Activated T-helper 1 cell treated with anti-CD3 and anti-CD28 coated beads, Interleukin-2, amount 50 U/mL, for 16 hours (primary cell): ENCODE results near the gene AKAP8.
A peak's percentile ranks its signal among the peaks of the same experiment; 100 is the strongest.
"Not testable (repeated sequence)": the region's sequence is repeated elsewhere in the genome, so short reads cannot be mapped to it uniquely, and the experiment has no call there.

Experiments
- DNase-seq, 2 donors: peaks; one replicate each; pipeline ENCODE4 v3.0.0-alpha.2; 2020; ENCODE audit warnings: low read depth in 1 of 2, low spot score in 1 of 2

Gene AKAP8

DNA sequence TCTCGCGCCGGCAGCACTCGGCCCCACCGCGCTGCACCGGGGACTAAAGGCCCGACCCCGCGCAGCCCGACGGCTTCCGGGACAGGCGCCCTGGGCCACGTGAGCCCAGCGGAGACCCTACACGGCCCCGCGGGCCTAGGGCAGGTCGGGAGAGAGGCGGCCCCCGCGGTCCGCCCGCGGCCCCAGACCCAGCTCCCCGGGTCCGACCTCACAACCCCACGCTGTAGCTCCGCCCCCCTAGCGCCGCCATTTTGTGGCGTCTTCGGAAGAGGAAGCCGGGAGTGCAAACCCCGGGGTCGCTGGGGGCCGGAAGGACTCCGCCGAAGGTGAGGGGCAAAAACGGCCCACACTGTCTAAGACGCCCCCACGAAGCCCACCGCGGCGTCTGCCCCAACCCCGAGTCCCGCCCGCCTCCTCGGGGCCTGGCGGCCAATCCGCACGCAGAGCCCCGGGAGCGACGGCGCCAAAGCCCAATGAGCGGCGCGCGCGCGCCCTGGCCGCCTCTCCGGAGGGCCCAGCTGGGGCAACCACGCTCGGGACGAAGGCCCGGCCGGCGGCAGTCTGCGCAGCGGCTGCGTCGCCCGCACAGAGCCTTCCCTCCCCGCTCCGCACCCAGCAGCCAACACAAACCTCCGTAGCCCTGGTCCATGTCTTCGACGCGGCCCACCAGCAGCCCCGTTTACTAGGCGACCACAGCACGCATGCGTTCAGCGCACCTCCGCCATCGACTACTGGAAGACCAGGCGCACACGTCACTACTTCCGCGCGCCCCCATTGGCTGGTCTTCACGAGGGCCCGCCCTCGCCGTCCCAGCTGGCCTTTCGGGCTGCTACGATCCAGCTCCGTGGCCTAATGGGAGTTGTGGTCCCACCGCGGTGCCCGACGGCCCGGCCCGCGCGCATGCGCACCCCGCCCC is at the start of gene AKAP8:
Gene AKAP8, minus strand, starts transcription at position 705 of the 916 bp plus-strand sequence. Its CDS starts 56 bp downstream, at position 649.
- peak; percentile 94 to 98 for DNase-seq

DNA sequence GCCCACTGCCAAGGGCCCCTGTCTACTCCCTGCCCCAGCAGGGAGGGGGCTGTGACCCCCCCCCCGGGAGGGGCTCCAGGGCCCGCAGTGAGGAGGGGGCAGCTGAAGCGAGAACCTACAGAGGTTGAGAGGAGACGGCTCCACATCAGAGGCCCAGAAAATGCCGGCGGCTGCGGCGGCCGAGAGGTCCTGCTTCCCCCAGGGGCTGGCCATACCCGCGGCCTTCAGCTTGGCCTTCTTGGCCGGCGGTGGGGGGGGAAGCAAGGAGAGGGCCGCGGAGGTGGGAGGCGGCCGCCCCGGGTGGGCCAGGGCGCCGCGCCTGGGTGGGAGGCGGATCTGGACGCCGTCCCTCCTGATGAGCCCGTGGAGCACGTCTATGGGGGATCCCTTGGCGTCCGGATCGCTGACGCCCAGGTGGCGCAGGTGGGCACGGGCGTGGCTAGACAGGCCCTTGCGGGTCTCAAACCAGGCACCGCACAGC is 48.4 kb upstream of the AKAP8 start:
- no peak for DNase-seq

DNA sequence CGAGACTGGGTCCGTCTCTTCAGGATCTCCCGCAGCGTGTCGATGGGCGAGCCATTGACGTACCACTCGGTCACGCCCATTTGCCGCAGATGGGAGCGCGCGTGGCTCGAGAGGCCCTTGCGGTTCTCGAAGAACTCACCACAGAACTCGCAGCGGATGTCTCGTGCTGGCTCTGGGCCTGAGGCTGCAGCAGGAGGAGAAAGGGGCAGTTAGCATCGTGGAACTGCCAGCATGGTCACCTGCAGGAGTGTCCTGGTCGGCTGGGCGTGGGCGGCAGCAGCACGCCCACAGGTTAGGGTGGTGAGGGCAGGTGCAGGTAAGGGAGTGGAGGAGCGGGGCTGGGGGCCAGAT is 47.7 kb upstream of the AKAP8 start:
- no peak for DNase-seq

DNA sequence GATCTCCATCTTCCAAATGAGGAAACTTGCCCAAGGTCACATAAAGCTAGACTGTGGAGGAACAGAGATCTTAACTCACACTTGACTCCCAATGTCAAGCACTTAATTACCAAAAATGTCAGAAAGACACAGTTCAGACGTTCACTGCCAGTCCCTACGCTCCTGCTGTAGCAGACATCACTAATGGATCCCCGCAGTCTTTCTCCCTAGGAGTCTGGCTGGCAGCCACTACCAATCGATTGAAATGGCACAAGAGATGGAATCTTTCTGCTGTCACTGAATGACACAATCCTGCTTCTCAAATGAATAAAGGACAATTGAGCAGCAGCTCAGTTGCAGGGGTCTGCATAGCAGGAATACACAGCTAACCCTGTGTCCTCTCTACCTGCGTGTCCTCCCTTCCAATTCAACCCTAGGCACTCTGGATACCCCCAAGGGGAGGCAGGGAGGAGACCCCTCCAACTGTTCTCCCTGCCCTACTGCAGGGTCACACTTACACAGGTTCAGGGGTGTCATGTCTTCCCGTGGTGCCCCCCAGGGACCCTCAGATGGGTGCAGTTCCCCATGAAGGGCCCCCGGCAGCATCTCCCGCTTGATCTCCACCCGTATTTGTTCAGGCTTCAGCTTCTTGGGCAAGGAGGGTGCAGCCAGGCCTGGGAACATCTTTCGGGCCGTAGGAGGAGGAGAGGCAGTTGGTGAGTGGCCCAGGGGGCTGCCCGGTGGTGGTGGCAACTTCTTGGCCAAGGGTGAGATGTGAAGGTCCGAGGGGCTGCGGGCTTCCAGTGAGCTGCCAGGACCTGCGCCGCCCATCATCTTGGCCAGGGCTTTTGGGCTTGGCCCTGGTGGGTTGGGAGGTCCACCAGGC is 47.1 kb upstream of the AKAP8 start:
- no peak for DNase-seq

DNA sequence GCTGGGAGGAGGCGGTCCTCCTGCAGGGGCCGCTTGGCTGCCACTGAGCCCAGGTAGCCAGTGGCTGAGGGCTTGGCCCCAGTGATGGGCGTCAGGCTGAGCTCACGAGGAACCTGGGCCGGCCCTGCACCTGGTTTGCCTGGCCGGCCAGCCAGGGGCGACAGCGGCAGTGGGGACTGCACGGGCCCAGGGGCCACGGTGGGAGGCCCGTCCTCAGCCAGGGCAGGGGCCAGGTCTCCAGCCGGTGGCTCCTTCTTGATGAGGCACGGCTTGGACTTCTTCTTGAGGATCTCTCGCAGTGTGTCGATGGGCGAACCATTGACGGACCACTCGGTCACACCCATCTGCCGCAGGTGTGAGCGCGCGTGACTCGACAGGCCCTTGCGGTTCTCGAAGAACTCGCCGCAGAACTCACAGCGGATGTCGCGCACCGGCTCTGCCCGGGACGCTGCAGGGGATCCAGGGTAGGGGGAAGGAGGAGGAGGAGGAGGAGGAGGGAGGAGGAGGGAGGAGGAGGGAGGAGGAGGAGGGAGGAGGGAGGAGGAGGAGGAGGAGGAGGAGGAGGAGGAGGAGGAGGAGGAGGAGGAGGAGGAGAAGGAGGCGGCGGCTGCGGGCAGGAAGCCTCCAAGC is 45.8 kb upstream of the AKAP8 start:
- DNase-seq, result no peak

DNA sequence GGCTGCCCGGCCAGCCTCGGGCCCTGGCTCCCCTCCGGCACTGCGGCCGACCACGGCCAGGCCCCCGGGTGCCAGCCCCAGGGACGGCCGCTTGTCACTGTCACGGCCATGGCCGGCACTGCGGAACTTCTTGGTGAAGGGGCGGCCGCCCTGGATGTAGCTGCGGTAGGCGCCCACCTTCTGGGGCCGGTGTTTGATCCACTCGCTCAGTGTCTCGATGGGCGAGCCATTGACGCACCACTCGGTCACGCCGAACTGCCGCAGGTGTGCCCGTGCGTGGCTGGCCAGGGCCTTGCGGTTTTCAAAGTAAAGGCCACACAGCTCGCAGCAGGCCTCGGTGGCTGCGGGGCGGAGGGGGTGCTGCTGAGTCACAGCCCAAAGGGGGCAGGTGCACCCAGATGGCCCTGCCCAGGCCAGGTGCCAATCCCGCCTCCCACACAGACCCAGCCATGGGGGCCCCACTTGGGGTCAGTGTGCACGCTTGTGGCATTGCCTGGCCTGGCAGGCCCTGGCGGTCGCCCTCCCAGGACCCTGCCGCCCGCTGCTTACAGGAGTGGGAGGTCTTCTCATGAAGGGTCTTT is 45.2 kb upstream of the AKAP8 start:
- DNase-seq, result no peak

DNA sequence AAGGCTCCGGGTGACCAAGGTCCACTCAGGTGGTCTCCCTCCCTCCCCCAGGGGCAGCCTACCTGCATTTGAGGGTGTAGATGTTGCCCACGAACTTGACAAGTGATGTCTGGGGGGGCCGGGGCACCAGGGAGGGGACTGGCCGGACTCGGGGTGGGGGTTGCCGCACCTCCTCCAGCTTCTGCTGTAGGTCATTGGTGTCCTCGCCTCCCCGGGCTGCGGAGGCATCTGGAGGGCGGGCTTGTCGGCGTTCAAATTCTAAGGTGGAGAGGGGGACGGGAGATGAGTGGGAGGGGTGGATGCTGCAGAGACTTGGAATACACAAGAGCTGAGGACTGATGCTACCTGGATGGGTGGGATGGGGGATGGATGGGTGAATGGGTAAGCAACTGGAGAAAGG is 44.5 kb upstream of the AKAP8 start:
- no peak for DNase-seq

DNA sequence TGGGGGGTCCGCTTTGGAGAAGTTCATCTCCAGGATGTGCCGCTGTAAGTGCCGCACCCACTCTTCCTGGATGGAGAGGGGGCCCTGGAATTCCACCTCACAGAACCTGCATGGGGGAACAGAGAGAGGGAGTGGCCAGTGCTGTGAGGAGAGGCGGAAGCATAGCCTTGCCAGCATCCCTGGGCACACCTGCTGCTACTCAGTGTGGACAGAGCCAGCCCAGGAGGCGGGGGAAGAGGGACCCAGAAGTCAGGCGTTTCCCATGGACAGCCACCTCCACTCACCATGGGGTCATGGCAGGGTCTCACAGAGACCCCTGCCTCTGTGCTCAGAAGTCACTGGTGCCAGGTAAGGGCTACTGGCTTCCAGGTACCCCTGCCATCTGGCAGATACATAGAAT is 43.5 kb upstream of the AKAP8 start:
- no peak for DNase-seq

DNA sequence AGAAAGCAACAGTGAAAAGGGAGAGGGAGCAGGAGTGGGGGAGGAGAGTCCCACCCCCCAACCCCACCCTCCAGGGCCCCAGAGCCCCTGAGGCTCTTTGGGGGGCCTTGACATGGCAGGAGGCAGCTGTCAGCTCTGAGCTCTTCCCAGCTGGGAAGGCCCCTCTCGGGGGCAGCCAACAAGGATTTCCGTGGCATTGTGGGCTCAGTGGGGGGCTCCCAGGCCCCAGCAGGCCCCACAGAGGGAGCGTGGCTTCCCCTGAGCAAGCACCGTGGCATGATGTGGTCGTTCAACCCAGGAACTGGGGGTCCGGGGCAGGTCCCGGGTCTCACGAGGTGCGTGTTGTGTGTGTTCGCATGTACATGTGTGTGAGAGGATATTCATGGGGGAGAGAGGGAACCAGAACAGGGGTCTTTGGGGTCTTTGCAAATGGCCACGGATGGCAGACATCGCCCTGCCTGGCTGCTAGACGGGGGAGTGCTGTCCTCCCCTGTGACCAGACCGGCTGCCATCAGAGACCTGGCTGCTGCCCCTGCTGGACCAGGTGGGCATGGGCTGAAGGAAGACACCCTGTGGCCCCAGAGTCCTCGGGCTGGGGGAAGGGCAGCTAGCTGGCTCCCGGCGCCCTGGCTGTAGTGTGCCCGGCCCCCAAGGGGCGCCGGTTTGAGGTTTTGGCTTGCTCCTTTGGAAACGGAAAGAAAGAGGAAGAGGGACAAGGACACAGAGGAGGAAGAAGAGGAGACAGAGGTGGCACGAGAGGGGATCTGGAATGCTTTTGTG is 42.9 kb upstream of the AKAP8 start:
- DNase-seq, result no peak

DNA sequence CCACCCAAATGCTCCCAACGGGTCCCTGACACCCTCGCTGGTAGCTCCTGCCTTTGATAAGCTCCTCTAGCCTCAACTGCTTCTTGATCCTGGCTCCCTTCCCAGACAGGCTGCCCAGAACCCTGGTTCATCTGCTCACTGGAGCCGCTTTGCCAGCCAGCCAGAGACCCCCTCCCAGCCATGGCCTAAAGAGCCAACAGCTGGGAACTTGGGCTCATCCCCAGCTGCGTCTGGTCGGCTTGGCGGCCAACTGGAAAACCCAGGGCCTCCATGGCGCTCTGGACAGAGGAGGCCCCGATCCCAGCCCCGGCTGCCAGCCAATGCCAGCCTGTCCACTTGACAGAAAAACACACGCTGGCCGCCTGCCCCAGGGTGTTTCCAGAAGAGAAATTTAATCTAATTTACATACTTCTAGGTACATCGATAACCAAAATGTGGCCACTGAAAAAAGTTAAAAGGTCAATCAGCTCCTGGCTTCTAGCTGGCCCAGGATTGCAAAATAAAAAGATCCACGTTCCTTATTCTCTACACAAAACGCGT is 42.2 kb upstream of the AKAP8 start:
- DNase-seq, result no peak

DNA sequence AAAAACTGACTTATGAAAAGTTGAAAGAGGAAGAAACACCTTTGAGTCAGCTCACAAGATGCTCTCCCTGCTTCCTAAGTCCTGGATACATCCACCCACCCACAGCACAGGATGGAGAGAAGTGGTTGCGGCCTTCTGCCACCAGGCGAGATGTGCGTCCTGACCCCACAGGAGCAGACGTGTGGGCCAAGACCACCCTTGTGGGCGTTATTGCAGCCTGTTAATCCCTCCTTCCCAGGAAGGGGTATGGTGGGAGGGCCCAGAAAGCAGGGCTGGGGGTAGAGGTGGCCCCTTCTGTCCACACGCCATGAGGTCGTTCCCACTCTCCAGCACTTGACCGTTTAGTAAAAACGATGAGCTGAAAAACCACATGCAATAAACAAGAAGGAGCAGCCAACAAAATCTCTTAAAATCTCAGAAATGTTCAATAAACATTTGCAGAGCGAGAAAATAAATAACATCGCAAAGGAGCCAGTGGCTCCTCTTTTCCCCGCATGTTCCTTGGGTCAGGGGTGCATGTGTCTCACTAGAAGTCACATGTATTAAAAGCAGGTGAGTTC is 41.6 kb upstream of the AKAP8 start:
- no peak for DNase-seq

DNA sequence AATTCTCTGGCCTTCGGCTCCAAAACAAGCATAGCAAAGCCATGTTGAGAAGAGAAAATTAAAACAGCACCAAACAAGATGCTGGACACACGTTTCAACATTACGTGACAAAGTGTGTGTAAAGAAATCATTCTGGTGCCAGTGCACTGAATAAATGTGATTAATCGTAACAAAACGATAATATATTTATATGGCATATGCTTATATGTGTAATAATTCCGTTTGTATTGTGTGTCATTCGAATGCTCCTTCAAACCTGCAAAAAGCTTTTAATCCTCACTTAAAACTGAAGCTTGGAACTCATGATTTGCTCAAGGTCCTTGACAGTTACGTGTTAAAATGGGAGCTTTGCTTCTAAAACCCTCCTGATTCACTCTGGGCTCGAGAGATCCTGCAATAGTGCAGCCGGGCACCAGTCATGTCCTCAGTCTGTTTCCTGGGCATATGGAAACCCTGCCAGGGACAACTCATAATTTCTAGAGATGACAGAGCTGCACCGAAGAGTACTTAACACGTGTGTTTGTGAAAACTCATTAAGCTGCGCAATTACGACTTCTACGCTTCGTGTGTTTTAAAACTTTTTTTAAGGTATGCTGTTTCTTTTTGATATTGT is 39.9 kb upstream of the AKAP8 start:
- DNase-seq, result no peak

DNA sequence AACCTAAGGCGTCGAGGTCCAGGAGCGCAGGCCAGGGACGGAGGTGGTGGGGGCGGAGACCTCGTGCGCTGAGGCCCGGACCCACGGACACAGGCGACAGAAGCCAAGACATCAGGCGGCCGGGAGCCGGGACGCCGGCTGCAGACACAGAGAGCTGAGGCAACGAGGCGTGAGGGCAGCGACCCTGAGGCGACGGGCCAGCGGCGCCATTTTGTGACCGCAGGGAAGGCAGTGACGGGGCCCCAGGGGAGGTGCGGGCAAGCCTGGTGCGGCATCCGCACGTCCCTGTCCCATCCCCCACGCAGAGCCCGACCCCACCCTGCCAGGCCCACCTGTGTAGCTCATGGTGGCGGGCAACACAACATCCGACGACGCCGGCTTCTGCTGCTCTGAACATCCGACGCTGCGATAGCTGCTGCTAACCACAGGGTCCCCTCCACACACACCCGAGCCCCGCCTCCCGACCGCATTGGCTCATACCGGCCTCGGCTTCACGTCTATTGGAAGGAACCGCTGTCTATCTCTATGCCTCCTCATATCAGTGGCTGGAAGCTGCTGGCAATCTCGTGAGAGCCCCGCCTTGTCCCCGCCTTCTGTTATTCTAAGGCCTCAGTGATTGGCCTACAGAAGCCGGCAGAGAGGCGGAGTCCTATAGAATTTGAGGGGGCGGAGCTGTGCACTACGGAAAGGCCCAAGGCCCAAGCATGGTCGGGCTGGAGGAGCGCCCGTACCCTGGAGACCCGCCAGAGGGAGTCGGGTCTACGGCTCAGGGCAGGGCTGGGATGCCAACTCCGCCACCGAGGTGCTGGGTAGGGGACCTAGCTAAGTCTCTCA is 39.2 kb upstream of the AKAP8 start, which contains the start of gene AKAP8L:
Gene AKAP8L, minus strand, starts transcription at position 410 of the 834 bp plus-strand sequence. Its CDS starts 65 bp downstream, at position 345.
- DNase-seq, result peak; percentile 95 to 96

DNA sequence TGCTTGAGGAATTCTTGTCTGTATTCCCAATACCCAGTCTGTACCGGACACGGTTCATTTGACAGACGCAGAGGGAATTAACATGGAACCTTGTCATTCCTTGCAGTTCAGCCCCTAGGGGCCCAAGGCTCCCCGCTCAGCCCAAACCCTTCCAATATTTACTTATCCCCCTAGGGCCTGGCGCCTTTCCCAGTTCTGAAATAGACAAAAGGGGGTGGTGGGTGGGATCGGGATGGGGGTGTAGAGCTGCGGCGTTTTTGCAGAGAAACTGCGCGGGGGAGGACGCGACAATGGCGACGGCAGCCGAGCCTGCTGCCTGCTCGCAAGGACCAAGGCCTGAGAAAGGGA is 38.6 kb upstream of the AKAP8 start:
- DNase-seq, result no peak

DNA sequence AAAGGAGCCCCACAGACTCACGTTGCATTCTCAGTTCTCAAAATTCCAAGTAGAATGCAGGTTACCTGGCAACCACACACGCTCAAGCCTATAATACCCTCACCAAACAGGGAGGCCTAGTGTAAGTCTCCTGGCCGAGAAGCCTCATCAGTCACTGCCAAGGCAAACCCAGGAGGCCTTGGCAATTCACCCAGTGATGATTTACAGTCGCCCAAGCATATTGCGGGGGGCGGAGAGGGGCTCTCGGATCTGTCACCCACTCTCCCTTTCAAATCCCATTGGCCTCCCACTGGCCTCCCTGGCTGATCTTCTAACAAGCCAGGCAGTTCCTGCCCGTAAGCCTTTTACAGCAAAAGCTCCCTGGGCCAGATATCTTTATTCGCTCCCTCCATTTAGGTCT is 38.1 kb upstream of the AKAP8 start:
- DNase-seq, result no peak

DNA sequence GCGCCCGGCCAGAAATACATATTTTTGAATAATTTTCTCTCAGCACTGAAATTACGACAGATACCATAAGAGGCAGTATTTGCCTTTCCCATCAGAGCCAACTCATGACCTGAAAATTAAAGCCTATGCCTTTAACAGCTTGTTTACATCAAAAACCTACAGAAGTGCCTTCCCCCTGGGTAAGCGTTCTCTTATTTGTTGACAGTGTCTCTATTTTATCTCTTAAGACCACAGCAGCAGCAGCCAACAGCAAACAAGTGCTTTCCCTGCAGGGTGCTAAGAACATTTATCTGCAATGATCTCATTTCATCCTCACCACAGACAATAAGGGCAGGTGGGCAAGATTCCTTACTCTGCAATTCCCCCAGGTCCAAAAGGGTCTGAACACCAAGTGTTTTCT is 33.2 kb upstream of the AKAP8 start:
- DNase-seq, result no peak

DNA sequence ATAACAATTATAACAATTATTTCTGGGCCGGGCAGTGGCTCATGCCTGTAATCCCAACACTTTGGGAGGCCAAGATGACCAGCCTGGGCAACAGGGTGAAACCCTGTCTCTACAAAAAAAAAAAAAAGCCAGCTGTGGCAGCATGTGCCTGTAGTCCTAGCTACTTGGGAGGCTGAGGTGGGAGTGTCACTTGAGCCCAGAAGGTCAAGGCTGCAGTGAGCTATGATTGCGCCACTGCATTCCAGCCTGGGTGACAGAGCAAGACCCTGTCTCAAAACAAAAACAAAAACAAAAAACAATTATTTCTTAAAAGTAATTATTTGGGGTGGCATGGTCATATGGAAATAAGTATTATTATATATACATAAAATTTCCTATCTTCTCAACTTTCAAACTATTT is 31.8 kb upstream of the AKAP8 start:
- not testable (repeated sequence) for DNase-seq

DNA sequence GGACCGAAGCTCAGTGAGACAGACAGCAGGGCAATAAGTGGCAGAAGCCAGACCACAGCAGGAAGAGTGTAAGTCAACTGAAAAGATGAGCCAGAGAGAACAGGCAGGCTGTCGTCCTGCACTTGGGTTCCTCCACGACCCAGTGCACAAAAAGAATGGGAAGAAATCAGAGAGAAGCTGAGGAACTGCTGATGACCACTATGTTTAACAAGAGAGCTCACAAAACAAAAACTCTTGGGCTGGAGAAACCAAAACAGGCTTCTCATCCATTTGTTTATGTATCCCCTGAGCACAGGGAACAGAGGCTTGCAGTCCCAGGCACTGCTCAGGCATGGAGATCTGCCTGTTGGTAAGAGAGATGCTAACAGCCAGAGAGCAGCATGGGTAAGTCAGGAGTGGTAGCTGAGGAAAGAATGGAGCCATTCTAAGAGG is 25.2 kb upstream of the AKAP8 start:
- DNase-seq, result no peak
